H1 (cell line): ENCODE data around the gene GRID2. TPM values are rescaled to one million over a fixed set of nuclear protein-coding genes. Genes with fewer than 3 reads are reported as not detected.

Experiments used
- CTCF ChIA-PET: fragments of 300-600 bp; sonication (Branson Sonifier 250); formaldehyde crosslinking; loops from one replicate; lab custom pipeline; 2021; ENCODE audit not compliant: partially characterized antibody; lab: Charles Lee
- POLR2A ChIA-PET: fragments of 300-600 bp; sonication (Branson Sonifier 250); formaldehyde crosslinking; loops from one replicate; lab custom pipeline; 2021; ENCODE audit warnings: inconsistent platforms; ENCODE audit not compliant: partially characterized antibody; lab: Charles Lee
- DNase-seq, 2 experiments: peaks; one replicate each; pipeline versions ENCODE4 v3.0.0 to v3.0.0-alpha.2; 2010 to 2022; ENCODE audit warnings: low spot score in 2 of 2, low read depth in 1 of 2, mixed read lengths in 1 of 2
- FAIRE-seq: peaks from 2 replicates; lab custom pipeline; 2011; peaks lifted over from hg19 to GRCh38; lab: Jason Lieb, UNC
- H2AFZ ChIP-seq: 2 replicates; pipeline ENCODE4 v1.8.1; 2012; ENCODE audit warnings: low read length, inconsistent platforms
- H2AK5ac ChIP-seq: 2 replicates; pipeline ENCODE4 v1.6.1; 2013; ENCODE audit warnings: low read depth, low read length
- H2BK120ac ChIP-seq: replicated peaks from 2 replicates; pipeline ENCODE3; 2013; ENCODE audit warnings: low read depth, low read length, inconsistent platforms
- H2BK12ac ChIP-seq: 2 replicates; pipeline ENCODE4 v1.6.1; 2013; ENCODE audit warnings: low read depth, low read length
- H2BK15ac ChIP-seq: 2 replicates; pipeline ENCODE4 v1.6.1; 2013; ENCODE audit warnings: low read length
- H2BK20ac ChIP-seq: 2 replicates; pipeline ENCODE4 v1.6.1; 2013; ENCODE audit warnings: low read length
- H2BK5ac ChIP-seq: 2 replicates; pipeline ENCODE4 v1.6.1; 2013; ENCODE audit warnings: low read depth, low read length
- H3K14ac ChIP-seq: 2 replicates; pipeline ENCODE4 v1.6.1; 2013; ENCODE audit warnings: inconsistent platforms; ENCODE audit not compliant: insufficient read length
- H3K18ac ChIP-seq: 2 replicates; pipeline ENCODE4 v1.6.1; 2013; ENCODE audit warnings: low read length; ENCODE audit errors: extremely low read depth
- H3K23ac ChIP-seq: 2 replicates; pipeline ENCODE4 v1.6.1; 2013; ENCODE audit warnings: inconsistent platforms; ENCODE audit not compliant: insufficient read length
- H3K23me2 ChIP-seq: 2 replicates; pipeline ENCODE4 v1.6.1; 2013; ENCODE audit warnings: low read depth, low read length
- H3K27ac ChIP-seq: 2 replicates; pipeline ENCODE4 v1.6.1; 2011; ENCODE audit warnings: low read depth, low read length, inconsistent platforms
- H3K27me3 ChIP-seq, 4 experiments: replicated peaks in 1 of 4; 1 replicate in 1 of 4; 2 replicates in 3 of 4; pipeline versions ENCODE4 v1.6.1 to v1.8.1; 2011 to 2013; ENCODE audit warnings: low read length in 3 of 4, mild to moderate bottlenecking in 3 of 4, inconsistent platforms in 2 of 4, mixed read lengths in 2 of 4, moderate library complexity in 1 of 4; ENCODE audit not compliant: control insufficient read depth in 3 of 4, insufficient read depth in 3 of 4; ENCODE audit errors: extremely low read depth in 1 of 4
- H3K36me3 ChIP-seq, 4 experiments: 2 replicates each; pipeline versions ENCODE4 v1.6.1 to v1.8.1; 2011 to 2013; ENCODE audit warnings: mild to moderate bottlenecking in 4 of 4, low read length in 3 of 4, moderate library complexity in 2 of 4, control low read depth in 1 of 4, inconsistent platforms in 1 of 4; ENCODE audit not compliant: insufficient read depth in 4 of 4, control insufficient read depth in 2 of 4
- H3K4ac ChIP-seq: replicated peaks from 2 replicates; pipeline ENCODE3; 2013; ENCODE audit warnings: low read length, low read depth, mixed read lengths, inconsistent platforms; ENCODE audit not compliant: insufficient read length
- H3K4me1 ChIP-seq, 4 experiments: replicated peaks in 1 of 4; 1 replicate in 1 of 4; 2 replicates in 3 of 4; pipeline versions ENCODE4 v1.6.1 to v1.8.1; 2011 to 2013; ENCODE audit warnings: low read length in 3 of 4, inconsistent platforms in 2 of 4, mixed read lengths in 1 of 4; ENCODE audit not compliant: insufficient read depth in 4 of 4, control insufficient read depth in 3 of 4
- H3K4me2 ChIP-seq, 2 experiments: 2 replicates each; pipeline versions ENCODE4 v1.6.1 to v1.8.1; 2011 to 2013; ENCODE audit warnings: low read depth in 2 of 2, low read length in 2 of 2, control low read depth in 1 of 2, inconsistent platforms in 1 of 2, mild to moderate bottlenecking in 1 of 2; ENCODE audit not compliant: insufficient read depth in 1 of 2
- H3K4me3 ChIP-seq, 4 experiments: fragments of 200-600, 300-600 bp in 1 of 4; sonication (generic), shearing (Covaris generic), sonication (Bioruptor Twin) in 1 of 4; 2 replicates each; pipeline versions ENCODE4 v1.5.1 to v1.8.1; 2011 to 2016; ENCODE audit warnings: low read length in 4 of 4, low read depth in 3 of 4, control low read depth in 2 of 4, inconsistent platforms in 2 of 4, mild to moderate bottlenecking in 2 of 4, mixed read lengths in 1 of 4, moderate library complexity in 1 of 4; ENCODE audit not compliant: insufficient read depth in 2 of 4; ENCODE audit errors: extremely low read depth in 1 of 4
- H3K56ac ChIP-seq: replicated peaks from 2 replicates; pipeline ENCODE3; 2013; ENCODE audit warnings: low read depth, mild to moderate bottlenecking, mixed read lengths, low read length, inconsistent platforms; ENCODE audit not compliant: insufficient read length
- H3K79me1 ChIP-seq: 2 replicates; pipeline ENCODE4 v1.6.1; 2013; ENCODE audit warnings: low read depth, low read length, control low read depth
- H3K79me2 ChIP-seq, 2 experiments: 2 replicates each; pipeline versions ENCODE4 v1.6.1 to v1.8.1; 2012 to 2013; ENCODE audit warnings: low read length in 2 of 2, mild to moderate bottlenecking in 2 of 2, inconsistent platforms in 1 of 2; ENCODE audit not compliant: insufficient read depth in 2 of 2, control insufficient read depth in 1 of 2
- H3K9ac ChIP-seq, 4 experiments: replicated peaks in 1 of 4; 1 replicate in 1 of 4; 2 replicates in 3 of 4; pipeline versions ENCODE4 v1.6.1 to v1.8.1; 2011 to 2013; ENCODE audit warnings: low read depth in 3 of 4, low read length in 3 of 4, control low read depth in 2 of 4, mild to moderate bottlenecking in 2 of 4, moderate library complexity in 2 of 4, inconsistent platforms in 1 of 4; ENCODE audit errors: extremely low read depth in 1 of 4
- H3K9me3 ChIP-seq, 2 experiments: 2 replicates each; pipeline versions ENCODE4 v1.6.1 to v1.8.1; 2012 to 2013; ENCODE audit warnings: mild to moderate bottlenecking in 2 of 2, moderate library complexity in 2 of 2, control low read depth in 1 of 2, inconsistent platforms in 1 of 2, low read depth in 1 of 2, low read length in 1 of 2, mixed read lengths in 1 of 2; ENCODE audit not compliant: insufficient read depth in 2 of 2
- H4K20me1 ChIP-seq, 2 experiments: replicated peaks in 1 of 2; 2 replicates each; pipeline versions ENCODE3 to v1.8.1; 2011 to 2013; ENCODE audit warnings: inconsistent platforms in 2 of 2, low read length in 2 of 2, mild to moderate bottlenecking in 1 of 2; ENCODE audit not compliant: insufficient read depth in 2 of 2, control insufficient read depth in 1 of 2
- H4K5ac ChIP-seq: 2 replicates; pipeline ENCODE4 v1.6.1; 2013; ENCODE audit warnings: low read length, low read depth, mixed read lengths, inconsistent platforms; ENCODE audit not compliant: insufficient read length
- H4K8ac ChIP-seq: 2 replicates; pipeline ENCODE4 v1.8.0; 2013; ENCODE audit warnings: mild to moderate bottlenecking, moderate library complexity, low read length, inconsistent platforms; ENCODE audit not compliant: insufficient read depth; ENCODE audit errors: extremely low read depth
- H4K91ac ChIP-seq: replicated peaks from 2 replicates; pipeline ENCODE3; 2013; ENCODE audit warnings: low read length, mixed read lengths, inconsistent platforms; ENCODE audit not compliant: insufficient read length
- JUND ChIP-seq: IDR thresholded peaks from 2 replicates; pipeline ENCODE4 v1.6.1; 2011; ENCODE audit warnings: mild to moderate bottlenecking, improper control_type of control experiment, low read length
- NRF1 ChIP-seq: IDR thresholded peaks from 2 replicates; pipeline ENCODE4 v1.6.1; 2011; ENCODE audit warnings: mild to moderate bottlenecking, low read depth, low read length, improper control_type of control experiment
- PHF8 ChIP-seq: fragments of 200-600 bp; sonication (generic); conservative IDR thresholded peaks from 2 replicates; pipeline ENCODE4 v1.7.1; 2012; ENCODE audit warnings: low read depth, mild to moderate bottlenecking, inconsistent platforms, low read length, moderate library complexity
- POU5F1 ChIP-seq: IDR thresholded peaks from 2 replicates; pipeline ENCODE4 v1.6.1; 2011; ENCODE audit warnings: low read depth, mild to moderate bottlenecking, low read length, moderate library complexity
- SRF ChIP-seq: IDR thresholded peaks from 2 replicates; pipeline ENCODE4 v1.6.1; 2011; ENCODE audit warnings: mild to moderate bottlenecking, low read depth, low read length, moderate library complexity
- TAF7 ChIP-seq: optimal IDR thresholded peaks from 2 replicates; pipeline ENCODE3; 2011; ENCODE audit warnings: low read depth, mild to moderate bottlenecking, inconsistent platforms, low read length, moderate library complexity, borderline replicate concordance
- TBP ChIP-seq: IDR thresholded peaks from 2 replicates; pipeline ENCODE4 v1.6.1; 2011; ENCODE audit warnings: low read depth, low read length, improper control_type of control experiment
- YY1 ChIP-seq: IDR thresholded peaks from 2 replicates; pipeline ENCODE4 v1.6.1; 2011; ENCODE audit warnings: low read depth, mild to moderate bottlenecking, low read length
- ZNF274 ChIP-seq: IDR thresholded peaks from 2 replicates; pipeline ENCODE4 v1.7.0; 2012; ENCODE audit warnings: low read length, borderline replicate concordance; ENCODE audit errors: extremely low read depth
- WGBS, 2 experiments: shearing (Covaris generic) in 1 of 2; methylation state at CpG; one replicate each; pipeline versions ENCODE4 v1.1.6 to v1.1.7; 2013 to 2015; ENCODE audit warnings: low lambda C conversion rate in 2 of 2, mixed read lengths in 2 of 2, inconsistent platforms in 1 of 2, low coverage in 1 of 2, missing lambda C conversion rate in 1 of 2; ENCODE audit not compliant: insufficient replicate concordance in 2 of 2, insufficient coverage in 1 of 2, insufficient read length in 1 of 2; ENCODE audit errors: extremely low coverage in 1 of 2, missing lambda C conversion rate in 1 of 2; 5-methylcytosine and 5-hydroxymethylcytosine counted together
- polyA plus RNA-seq, 7 experiments: library from polyadenylated mRNA; depleted of rRNA in 3 of 7; stranded (reverse) in 5 of 7; unstranded in 2 of 7; fragments of >200 nt in 5 of 7; fragments of 200-250 nt in 2 of 7; gene quantifications; 1 replicate in 5 of 7; 2 replicates in 1 of 7; 4 replicates in 1 of 7; pipeline versions ENCODE4 v1.2.1 to v1.2.3, GENCODE V29; 2011 to 2013; ENCODE audit warnings: missing spikeins in 2 of 7, mixed read lengths in 2 of 7
- total RNA-seq: library from RNA; stranded (reverse); fragmentation: NEBNext Ultra II Directional; extraction: Animal tissue kit (Norgen Biotek cat#: 25700); gene quantifications from 2 replicates; pipeline ENCODE4 v1.2.1, GENCODE V29; 2021

GRID2 gene
- total and polyA plus RNA-seq, 2 of the 8 experiments (the other 6 are each of a cell fraction or from before 2014, with no cell fraction given): 31.1 to 81.9 TPM

DNA sequence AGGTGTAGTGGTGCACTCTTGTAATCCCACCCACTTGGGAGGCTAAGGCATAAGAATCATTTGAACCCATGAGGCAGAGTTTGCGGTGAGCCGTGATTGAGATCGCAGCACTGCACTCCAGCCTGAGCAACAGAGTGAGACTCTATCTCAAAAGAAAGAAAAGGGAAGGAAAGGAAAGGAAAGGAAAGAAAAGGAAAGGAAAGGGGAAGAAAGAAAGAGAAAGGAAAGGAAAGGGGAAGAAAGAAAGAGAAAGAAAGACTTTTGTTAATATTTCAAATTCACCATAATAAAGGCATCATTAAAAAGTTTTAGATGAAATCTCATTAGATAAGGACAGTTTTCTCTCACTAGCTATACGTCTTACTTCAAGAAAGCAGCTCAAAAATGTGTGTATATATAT, 864.3 kb downstream of the GRID2 start:
- WGBS, 2 experiments: 94% methylated on average over 4 of the region's 4 CpGs; no CpG with 5 or more reads in 1 of the 2 experiments
- H3K4me2 ChIP-seq: no peak overlapping the region
- no peaks in the 10 kb centered on the region; the same call in 1 of the 2 replicates for H3K23me2 ChIP-seq
- TF ChIP-seq SRF: no peak
- no peak for TF ChIP-seq NRF1
- TF ChIP-seq ZNF274: no peak
- TF ChIP-seq PHF8: no peak
- no peak for TF ChIP-seq TBP
- TF ChIP-seq JUND: no peak
- TF ChIP-seq POU5F1: no peak
- TF ChIP-seq TAF7: no peak
- no peak for TF ChIP-seq YY1
- TF ChIP-seq, all 59 proteins: peak for 0
- no peak overlapping the region for H3K56ac ChIP-seq
- H2BK120ac ChIP-seq: no peak overlapping the region
- H3K27me3 ChIP-seq: no peaks in the 10 kb centered on the region
- H4K91ac ChIP-seq: no peak overlapping the region
- peaks cover 0 to 9% (median 0%) of the 10 kb centered on the region in 4 experiments; a peak in 2 of 8 replicates for H3K36me3 ChIP-seq
- no peak overlapping the region for H4K8ac ChIP-seq
- H3K4me1 ChIP-seq: no peaks in the 10 kb centered on the region; a peak in 1 of 7 replicates
- no peaks in the 10 kb centered on the region for H3K79me2 ChIP-seq
- no peak overlapping the region for H3K4ac ChIP-seq
- H2BK12ac ChIP-seq: no peak overlapping the region
- no peak overlapping the region for H3K27ac ChIP-seq
- no peaks in the 10 kb centered on the region for H3K9me3 ChIP-seq
- H2AK5ac ChIP-seq: no peak overlapping the region
- no peak overlapping the region for H2AFZ ChIP-seq
- no peak overlapping the region for H2BK20ac ChIP-seq
- ChIA-PET POLR2A (interaction anchor here (1.2 kb wide), 1 partner anchor 19 kb away, joined by 3 read pairs; no protein-coding TSS in a partner anchor), CTCF (no interaction called here)
- H3K9ac ChIP-seq: no peak overlapping the region
- no peak for DNase-seq
- no peak overlapping the region for H4K5ac ChIP-seq
- no peak overlapping the region for H3K14ac ChIP-seq
- FAIRE-seq: no peak
- H3K18ac ChIP-seq: no peak overlapping the region
- no peak overlapping the region for H3K4me3 ChIP-seq
- H2BK5ac ChIP-seq: no peak overlapping the region
- H2BK15ac ChIP-seq: no peak overlapping the region
- H3K79me1 ChIP-seq: no peaks in the 10 kb centered on the region
- no peaks in the 10 kb centered on the region for H4K20me1 ChIP-seq
- no peak overlapping the region for H3K23ac ChIP-seq
